Activated CD4-positive, alpha-beta T cell treated with anti-CD3 and anti-CD28 coated beads for 24 hours (primary cell): ENCODE results near the gene AGPAT3.
A peak's percentile ranks its signal among the peaks of the same experiment; 100 is the strongest.

Experiments
- DNase-seq, 2 donors: peaks; one replicate each; pipeline ENCODE4 v3.0.0-alpha.2; 2020; ENCODE audit warnings: low read depth in 2 of 2

Gene AGPAT3

GRCh38 chr21:43974791-43975468 lies 109.9 kb downstream of the AGPAT3 start:
- no peak for DNase-seq

GRCh38 chr21:43975469-43976098 lies 110.6 kb downstream of the AGPAT3 start:
- peak; percentile 76 to 77 for DNase-seq

- no peak for DNase-seq
Observed at GRCh38 chr21:43976661-43977060, 111.6 kb downstream of the AGPAT3 start.

DNA sequence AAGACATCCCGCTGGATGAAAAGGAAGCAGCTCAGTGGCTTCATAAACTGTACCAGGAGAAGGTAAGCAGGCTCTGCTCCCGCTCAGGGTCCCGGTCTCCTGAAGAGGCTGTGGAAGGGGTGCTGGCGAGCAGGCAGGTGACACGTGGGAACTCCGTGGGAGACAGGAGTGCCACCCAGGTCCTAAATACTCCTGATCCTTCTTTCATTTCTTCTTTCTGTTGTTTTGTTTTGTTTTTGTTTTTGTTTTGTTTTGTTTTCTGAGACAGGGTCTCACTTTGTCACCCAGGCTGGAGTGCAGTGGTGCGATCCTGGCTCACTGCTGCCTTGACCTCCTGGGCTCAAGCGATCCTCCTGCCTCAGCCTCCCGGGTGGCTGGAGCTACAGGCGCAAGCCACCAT lies 113.0 kb downstream of the AGPAT3 start:
- DNase-seq = no peak

- DNase-seq = no peak
Observed at GRCh38 chr21:43979654-43980053, 114.6 kb downstream of the AGPAT3 start.

DNA sequence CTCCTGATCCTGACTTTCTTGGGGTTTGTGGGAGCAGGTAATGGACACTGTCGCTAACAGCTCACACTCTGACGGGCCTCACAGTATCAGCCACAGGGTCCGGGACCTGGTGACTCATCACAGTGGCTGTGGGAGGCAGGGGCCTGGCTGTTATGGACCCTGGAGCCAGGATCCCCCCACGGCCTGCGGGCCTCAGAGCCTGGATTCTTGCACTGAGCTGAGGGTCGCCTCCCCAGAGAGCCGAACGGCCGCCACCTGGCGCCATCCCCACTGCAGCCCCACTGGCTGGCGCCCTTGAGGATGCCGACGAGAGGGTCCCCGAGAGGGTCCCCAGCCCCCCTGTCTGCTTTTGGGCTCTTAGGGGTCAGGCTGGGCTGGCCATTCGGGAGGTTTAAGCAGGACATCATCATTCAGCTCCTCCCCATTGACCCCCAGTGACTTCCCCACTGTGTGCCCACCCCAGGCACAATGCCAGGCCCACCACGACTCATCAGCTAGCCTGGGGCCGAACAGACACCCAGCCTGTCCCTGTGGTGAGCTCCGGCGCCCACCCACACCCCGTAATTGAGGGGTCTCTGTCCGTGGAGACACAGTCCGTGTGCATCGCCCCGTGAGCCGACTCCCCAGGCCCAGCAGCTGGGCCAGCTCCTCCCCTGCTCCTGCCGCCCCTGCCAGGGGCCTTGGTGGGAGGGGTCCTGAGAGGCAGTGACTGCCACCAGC lies 116.3 kb downstream of the AGPAT3 start:
- no peak for DNase-seq

DNA sequence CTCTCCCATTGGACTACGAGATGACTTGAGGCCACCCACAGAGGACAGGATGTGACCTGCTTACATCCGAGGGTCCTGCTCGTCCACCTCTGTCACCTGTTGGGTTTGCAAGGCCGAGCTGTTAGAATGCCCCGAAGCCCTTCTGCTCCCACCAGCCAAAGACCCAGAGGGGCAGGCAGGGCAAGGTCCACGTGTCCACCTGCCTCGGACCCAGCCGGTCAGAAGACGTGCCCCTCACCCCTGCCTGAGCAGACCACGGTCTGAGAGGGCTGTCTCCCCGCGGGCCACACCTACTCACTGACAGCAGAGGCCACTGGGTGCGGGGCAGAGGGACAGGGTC lies 116.8 kb downstream of the AGPAT3 start:
- no peak for DNase-seq

DNA sequence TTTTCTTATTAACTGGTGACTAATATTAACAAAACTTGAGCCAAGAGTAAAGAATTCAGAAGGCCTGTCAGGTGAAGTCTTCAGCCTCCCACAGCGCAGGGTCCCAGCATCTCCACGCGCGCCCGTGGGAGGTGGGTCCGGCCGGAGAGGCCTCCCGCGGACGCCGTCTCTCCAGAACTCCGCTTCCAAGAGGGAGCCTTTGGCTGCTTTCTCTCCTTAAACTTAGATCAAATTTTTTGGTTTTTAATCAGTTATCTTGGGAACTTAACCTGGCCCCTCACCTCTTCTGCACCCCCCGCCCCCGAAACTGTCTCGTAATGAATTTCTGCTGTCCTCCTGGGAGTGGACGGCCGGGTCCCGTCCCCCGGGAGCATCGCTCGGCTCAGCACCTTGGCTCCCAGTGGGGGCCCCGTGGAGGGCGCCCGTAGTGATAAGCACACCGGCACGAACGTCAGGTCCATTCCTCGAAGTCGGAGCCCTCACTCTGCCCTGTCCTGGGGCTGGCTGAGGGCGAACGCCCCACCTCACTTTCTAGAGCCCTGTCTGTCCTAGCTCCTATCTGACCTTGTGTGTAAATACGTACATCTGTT lies 117.6 kb downstream of the AGPAT3 start:
- DNase-seq = no peak

DNA sequence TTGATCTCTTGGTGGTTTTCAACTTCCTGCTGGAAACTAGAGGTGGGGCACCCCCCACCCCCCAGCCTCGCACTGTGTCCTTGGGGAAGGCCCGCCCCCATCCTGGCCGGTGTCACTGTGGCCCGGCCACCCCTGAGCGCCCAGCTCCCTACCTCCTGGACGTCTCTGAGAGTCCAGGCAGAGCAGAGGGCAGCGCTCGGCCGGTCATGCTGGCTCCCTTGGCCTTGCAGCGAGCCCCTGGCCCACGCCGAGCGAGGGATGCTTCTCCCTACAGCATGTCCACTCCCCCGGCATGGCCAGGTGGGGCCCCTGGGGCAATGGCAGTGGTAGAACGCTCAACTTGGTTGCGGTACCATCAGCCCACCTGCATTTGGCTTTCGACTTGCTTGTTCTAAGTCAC lies 118.4 kb downstream of the AGPAT3 start:
- no peak for DNase-seq

DNA sequence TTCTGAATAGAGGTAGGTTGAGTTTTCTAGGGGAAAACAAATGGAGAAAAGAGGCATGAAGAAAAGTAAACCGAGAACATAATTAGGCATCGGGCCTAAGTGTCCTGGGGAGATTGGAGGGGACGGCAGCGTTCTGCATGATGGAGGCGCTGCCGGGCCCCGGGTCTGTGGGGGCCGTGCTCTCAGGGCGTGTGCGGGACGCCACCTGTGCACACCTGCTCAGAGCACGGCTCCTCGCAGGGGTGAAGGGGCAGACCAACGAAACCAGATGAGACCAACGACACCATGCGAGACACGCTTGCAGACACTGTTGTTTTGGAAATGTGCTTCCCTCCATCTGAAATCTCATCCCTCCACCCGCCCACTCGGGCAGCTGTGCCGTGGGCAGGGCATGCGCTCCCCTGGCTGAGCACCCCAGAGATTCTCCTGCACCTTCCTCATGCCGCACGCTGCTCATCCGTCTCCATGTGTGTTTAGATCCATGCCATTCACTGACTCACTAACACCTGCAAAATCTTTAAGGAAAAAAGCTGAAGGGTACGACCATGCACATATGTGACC lies 118.9 kb downstream of the AGPAT3 start:
- no peak for DNase-seq

- DNase-seq = no peak
Observed at GRCh38 chr21:43984905-43985689, 120.1 kb downstream of the AGPAT3 start.

DNA sequence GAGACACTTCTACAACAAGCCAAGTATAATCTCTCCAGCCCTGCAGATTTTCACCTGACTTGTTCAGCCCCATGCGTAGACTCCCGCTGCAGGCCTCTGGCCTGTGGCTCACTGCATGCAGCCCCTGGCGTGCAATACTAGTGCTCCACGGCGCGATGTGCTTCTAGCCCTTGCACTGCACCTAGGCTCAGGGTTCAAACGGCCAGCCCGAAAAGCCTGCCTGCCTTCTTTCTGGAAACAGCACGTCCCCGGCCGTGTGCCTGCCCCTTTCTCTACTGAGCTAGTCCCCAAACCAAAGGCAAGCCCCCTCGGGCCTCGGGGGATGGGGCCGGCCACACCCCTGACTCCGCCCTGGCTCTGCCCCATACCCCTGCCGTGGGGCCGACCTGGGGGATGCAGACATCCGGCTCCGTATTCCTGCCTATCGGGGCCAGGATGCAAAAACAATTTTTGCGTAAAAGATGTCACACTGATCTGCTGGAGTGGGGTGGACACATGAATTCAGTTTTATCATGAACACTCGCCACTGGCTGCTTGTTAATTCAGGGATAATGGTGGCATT lies 120.7 kb downstream of the AGPAT3 start:
- no peak for DNase-seq

DNA sequence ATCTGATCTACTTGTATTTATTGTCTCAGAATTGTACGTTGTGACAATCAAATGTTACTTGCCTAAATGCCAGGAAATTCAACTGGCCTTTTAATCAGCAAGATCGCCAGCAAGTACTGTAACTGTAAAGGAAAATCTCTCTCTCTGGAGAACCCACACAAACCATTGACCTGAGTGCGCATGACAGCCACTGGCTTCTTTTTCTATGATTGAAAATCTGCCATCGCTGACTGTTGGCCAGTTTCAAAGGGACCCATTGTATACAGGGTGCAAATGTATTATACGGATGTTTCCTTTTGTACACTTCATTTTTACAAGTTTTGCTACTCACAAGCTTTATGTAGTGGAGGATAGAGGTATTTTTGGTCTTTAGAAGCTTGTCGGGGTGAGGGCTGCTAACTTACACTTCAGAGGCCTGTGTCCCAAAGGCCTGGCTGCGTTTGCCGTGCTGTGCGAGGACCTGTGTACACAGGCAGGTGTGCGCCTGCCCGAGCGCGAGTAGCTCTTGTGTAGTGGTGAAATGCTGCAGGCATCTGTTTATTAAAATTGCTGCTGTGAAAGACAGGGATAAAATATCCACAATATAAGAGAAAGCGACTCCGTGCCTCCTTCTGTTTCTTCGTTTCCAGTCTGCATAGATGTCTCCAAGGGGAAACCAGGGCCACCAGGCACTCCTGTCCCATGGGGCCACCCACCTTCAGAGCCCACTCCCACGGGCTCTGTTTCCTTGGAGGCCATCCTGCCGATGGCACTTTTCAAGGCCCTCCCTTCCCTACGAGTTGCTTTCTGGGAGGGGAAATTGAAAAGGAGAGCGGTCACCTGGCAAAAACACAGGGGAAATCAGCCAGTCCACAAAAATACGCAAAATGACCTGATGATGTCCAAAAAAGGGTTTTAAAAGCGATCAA lies 121.8 kb downstream of the AGPAT3 start:
- DNase-seq = no peak

DNA sequence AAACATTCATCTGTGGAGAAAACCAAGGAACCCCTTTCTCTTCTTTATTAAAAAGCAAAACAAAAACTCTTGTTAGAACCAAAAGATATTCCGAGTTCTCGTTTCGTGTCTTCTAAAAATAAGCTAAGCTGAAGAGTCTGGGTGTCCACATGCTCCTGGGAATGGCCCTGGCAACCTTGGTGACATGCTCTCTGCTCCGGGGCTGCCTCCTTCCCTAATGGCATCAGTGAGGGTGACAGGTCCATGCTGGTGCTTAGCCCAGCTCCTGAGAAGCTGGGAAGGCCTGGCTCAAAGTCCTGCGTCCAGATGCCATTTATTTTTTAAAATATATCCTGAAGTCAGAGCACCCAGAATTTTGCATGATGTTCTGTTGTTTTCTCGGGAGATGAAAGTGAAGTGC lies 122.5 kb downstream of the AGPAT3 start:
- no peak for DNase-seq

- DNase-seq = no peak
Observed at GRCh38 chr21:43988016-43988415, 123.0 kb downstream of the AGPAT3 start.

GRCh38 chr21:43988506-43989230 lies 123.6 kb downstream of the AGPAT3 start:
- no peak for DNase-seq

DNA sequence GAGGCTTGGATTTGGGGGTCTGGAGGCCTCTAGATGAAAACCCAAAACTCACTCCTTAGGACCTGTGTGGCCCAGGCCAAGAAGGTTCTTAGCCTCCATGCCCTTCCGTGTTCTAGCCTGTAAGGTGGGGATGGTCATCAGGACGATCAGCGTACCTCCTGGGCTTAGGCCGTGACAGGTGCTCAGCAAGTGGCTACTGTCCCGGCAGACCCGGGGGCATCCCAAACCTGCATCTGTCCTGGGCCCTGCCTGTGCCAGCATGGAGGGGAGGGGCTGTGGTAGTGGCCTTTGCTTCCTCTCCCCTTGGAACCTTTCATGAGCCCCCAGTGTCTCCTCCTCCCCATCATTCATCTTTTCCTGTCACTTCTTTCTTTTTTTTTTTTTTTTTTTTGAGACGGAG lies 124.4 kb downstream of the AGPAT3 start:
- DNase-seq = no peak

GRCh38 chr21:43991447-43991991 lies 126.5 kb downstream of the AGPAT3 start:
- DNase-seq = no peak

GRCh38 chr21:43992121-43992520 lies 127.1 kb downstream of the AGPAT3 start:
- no peak for DNase-seq
